ENCODE measurements around the gene MBD3L1.

Gene MBD3L1

GRCh38 chr19:8832132-8833021, at the start of gene MBD3L1, which contains the start of gene ZNF558:
Gene MBD3L1 (plus strand): TSS chr19:8832377. CDS start chr19:8842679, 10,302 bp downstream.
Gene ZNF558 (minus strand): TSS chr19:8832304. CDS start chr19:8822659, 9,645 bp downstream.
- peak; percentile 96 to 98 (median 98) for DNase-seq

DNA sequence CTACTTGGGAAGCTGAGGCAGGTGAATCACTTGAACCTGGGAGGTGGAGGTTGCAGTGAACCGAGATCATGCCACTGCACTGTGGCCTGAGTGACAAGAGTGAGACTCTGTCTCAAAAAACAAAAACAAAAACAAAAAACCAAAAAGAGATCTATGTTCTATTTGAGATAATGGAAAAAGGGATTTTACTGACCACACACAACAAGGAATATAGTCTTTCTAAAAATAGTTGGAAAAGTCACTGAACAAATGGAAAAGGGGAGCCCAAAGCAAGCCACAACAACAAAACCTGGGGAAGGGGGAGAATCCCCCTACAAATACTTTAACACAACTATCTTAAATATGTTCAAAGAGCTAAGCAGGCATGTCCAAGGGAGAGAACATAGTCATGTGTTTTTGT, 37.4 kb upstream of the MBD3L1 start:
- DNase-seq: no peak

DNA sequence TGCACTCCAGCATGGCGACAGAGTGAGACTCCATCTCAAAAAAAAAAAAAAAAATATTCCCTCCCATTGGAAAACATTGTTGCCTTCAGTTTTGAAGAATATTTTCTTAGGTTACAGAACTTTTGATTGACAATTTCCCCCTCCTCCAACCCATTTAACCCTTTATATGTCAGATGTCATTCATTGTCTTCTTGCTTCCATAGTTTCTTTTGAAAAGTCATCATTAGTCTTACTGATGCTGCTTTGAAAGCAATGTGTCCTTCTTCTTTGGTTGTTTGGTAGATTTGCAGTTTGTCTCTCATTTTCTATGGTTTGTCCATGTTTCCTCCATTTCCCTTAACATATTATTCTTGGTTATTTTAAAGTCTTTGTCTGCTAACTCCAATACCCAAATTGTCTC, 25.5 kb upstream of the MBD3L1 start:
- no peak for DNase-seq

DNA sequence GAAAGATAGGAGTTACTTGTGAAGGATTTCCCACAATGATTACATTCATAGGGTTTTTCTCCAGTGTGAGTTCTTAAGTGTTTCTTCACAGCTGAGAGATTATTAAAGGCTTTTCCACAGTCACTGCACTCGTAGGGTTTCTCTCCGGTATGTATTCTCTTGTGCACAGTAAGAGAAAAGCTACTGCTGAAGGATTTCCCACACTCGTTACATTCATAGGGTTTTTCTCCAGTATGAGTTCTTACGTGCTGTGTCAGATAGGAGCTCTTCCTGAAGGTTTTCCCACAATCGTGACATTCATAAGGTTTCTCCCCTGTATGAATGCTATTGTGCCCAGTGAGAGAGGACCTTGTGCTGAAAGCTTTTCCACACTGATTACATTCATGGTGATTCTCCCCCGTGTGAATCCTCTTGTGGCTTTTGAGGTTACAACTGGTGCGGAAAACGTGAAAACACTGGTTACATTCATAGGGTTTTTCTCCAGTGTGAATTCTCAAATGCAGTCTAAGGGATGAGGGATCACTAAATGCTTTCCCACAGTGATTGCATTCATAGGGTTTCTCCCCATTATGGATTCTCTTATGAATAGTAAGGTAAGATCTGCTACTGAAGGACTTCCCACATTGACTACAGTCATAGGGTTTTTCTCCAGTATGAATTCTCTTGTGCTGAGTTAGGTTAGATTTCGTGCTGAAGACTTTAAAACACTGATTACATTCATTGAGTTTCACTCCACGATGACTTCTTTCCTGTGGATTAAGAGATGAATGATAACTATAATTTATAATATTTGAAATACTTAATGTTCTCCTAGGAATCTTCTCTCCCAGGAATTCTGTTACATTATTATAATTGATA, 20.6 kb upstream of the MBD3L1 start:
- DNase-seq: peak in 1 of 3 donors; percentile 3

GRCh38 chr19:8814176-8814575, 18.0 kb upstream of the MBD3L1 start:
- DNase-seq: no peak

GRCh38 chr19:8815780-8816179, 16.4 kb upstream of the MBD3L1 start:
- DNase-seq: no peak

DNA sequence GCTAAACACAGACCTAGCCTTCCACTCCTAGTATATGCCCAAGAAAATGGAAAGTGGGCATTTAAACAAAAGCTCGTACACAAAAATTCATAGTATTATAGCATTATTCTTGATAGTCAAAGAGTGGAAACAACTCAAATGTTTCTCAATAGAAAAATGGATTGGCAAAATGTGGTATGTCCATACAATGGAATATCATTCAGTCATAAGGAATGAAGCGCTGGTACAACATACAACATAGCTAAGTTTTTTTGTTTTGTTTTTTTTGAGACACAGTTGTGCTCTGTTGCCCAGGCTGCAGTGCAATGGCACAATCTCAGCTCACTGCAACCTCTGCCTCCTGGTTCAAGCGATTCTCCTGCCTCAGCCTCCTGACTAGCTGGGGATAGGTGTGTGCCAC, 11.9 kb upstream of the MBD3L1 start:
- no peak for DNase-seq

GRCh38 chr19:8821748-8822241, 10.4 kb upstream of the MBD3L1 start:
- no peak for DNase-seq

- no peak for DNase-seq
Measured at GRCh38 chr19:8826371-8826770, 5.8 kb upstream of the MBD3L1 start.

GRCh38 chr19:8827277-8827676, 4.9 kb upstream of the MBD3L1 start:
- no peak for DNase-seq

DNA sequence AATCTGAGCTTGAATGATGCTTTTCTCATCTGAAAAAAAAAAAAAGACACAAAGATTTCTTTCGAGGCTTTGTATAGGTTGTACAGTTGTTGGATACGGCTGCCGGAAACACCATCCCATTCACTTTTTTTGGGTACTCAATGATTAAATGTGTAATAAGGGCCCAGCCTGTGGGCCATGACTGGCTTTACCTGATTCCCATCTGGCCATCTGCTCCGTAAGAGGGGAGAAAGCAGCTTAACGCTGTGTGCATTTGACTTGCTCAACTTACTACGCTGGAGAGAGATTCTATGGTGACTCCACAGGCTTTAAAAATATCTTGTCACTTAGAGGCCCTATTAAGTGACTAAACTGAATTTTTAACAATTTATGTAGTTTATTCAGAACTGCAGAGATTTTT, 804 bp upstream of the MBD3L1 start:
- peak in 1 of 3 donors; percentile 1 for DNase-seq

GRCh38 chr19:8831832-8832131, 395 bp upstream of the MBD3L1 start:
- DNase-seq: no peak

DNA sequence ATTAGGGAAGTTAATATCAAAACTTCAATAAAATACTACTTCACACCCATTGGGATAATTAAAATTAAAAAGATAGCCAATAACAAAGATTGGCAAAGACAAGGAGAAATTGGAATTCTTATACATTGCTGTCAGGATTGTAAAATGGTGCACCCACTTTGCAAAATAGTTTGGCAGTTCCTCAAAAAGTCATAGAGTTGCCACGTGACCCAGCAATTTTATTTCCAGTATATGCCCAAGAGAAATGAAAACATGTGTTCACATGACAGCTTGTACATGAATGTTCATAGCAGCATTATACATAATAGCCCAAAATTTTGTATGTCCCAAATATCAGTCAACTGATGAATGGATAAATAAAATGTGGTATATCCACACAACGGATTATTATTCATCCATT, 3.3 kb downstream of the MBD3L1 start:
- no peak for DNase-seq

DNA sequence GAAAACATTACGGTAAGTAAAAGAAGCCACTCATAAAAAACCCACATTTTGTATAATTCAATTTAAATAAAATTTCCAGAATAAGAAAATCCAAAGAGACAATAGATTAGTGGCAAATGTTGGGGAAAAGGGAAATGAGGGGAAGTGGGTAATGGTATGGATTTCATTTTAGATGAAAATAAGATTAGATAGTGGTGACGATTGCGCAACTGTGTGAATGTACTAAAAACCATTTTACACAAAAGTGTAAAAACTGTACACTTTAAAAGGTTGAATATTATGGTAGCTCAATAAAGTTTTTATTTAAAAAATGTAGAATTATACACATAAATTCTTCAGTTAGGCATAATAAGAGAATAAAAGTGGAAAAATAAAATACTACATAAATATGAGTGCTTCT, 3.7 kb downstream of the MBD3L1 start:
- peak in 1 of 3 donors; percentile 1 for DNase-seq

- DNase-seq: no peak
Measured at GRCh38 chr19:8840708-8841107, 8.5 kb downstream of the MBD3L1 start.

DNA sequence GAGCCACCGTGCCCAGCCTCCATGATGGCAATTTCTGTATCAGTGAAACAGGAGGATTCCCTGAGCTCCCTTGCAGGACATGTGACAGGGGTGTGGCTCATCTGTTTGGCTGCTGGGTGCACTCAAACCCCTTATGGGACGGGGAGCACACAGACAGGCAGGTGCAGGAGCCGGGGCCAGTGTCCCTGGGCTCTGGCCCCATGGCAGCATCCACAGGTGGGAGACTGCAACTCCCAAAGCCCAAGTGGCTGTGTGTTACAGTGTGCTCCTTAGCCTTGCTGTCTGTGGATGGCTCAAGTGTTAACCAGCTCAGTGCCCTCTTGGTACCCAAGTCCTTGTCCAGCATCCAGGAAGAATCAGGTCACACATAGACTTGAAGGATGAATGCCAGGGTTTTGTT, 14.6 kb downstream of the MBD3L1 start:
- DNase-seq: no peak

DNA sequence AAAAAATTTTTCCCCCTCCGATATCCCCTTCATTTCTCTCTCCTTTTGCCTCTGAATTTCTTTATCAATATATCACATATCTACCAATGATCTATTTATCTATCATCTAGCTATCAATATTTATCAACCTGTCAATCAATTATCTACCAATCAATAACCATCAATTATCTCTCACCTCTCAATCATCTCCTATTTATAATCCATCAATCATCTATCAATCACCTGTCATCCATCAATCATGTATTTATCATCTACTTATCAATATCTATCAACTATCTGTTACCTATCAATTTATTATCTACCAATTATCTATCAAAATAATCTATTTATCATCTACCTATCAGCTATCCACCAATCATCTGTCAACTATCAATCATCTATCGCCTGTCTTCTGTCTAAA, 17.1 kb downstream of the MBD3L1 start:
- no peak for DNase-seq

DNA sequence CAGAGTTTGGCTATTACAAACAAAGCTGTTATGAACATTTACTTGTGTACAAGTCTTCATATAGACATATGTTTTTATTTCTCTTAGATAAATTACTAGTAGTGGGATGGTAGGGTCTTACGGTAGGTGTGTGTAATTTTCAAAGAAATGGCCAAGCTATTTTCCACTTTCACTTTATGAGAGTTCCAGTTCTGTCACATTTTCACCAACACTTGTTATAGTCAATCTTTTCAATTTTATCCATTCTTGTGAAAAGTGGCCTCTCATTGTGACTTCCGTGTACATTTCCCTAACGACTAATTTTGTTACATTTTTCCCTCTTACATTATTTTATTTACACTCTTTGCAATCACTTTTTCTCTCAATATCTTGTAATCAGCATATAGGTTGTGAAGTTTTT, 18.3 kb downstream of the MBD3L1 start:
- no peak for DNase-seq

DNA sequence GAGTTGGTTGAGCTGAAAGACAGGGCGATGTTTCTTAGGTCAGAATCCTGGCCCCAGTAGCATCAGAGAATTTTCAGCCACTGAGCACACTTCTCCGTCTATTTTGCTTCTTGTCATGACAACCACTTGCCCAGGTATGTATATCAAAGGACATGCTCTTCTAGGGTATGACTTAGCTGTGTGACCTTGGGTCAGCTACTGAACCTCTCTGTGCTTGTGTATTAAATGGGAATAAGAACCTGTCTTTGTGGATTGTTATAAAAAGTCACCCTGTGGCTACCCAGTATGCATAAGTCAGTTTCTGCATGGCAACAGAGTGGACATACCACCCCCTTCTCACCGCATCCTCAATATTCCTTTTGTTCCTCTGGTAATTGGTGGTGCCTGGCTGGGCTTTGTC, 26.1 kb downstream of the MBD3L1 start:
- DNase-seq: no peak

DNA sequence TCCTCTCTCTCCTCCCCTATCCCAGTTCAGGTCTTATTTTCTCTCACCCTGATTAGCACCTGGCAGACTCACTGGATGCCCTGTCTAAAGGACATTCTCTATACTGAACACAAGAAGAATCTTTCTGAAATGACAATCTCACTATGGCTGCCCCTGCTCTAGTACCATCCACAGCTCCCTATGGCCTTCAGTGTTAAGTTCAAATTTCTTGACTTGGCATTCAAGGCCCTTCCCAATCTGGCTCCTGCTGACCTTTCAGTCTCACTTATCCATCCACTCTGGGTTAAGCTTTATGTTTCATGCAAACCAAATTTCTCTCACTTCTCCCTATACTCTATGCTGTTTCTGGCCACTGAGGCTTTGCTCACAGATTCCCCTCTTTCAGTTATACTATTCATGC, 34.2 kb downstream of the MBD3L1 start:
- DNase-seq: no peak

DNA sequence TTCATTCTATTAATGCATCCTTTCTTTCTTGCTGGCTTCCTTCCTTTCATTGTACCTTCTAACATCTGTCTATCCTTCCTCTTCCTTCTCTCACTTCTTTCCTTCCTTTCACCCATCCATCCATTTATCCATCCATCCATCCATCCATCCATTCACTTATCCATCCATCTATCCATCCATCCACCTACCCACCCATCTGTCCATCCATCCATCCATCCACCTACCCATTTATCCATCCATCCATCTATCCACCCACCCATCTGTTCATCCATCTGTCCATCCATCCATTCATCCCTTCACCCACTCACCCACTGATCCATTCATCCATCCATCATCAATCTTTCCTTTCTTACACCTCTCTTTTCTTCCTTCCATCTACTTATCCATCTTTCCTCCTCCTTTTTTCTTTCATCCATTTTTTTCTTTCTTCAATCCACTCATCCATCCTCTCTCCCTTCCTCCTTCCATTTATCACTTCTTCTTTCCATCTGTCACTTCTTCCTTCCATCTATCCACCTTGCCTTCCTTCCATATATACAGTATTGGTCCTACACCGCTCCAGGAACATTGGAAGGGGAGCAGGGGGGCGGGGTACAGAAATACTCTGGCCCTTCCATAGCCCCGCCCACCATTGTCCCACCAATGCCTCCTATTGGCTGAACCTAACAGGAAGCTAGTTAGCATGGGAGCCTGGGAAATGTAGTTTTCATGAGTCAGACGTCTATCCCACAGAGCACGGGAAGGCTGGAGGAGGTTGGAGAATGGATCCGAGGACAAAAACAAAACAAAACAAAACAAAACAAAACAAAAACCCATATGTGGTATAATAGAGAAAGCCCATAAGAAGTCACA, 45.9 kb downstream of the MBD3L1 start:
- DNase-seq: no peak

DNA sequence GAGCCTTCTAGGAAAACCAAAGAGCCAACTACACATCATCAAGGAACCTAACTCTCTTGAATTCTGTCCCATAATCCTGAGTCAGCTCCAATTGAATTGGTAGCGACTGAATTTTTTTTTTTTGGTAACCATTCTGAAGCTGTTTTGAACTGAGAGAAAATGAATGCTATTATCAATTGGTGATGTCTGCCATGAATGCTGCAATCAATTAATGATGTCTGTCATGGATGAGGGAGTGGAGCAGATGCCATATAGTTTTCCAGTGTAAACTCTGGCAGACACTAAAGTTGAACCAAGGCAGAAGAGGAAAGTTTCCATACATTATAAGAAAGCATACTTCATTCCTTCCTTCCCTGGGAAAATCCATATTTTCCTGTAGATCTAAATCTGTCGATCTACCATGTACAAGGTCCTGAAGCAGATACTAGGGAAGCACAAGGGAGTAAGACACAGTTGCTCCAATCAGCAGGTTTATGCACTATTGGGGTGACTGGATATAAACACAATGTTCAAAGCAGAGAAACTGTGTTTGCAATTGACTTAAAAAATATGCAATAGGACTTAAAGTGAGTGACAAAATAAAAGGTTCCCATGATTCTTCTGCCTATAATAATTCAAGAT, 48.8 kb downstream of the MBD3L1 start:
- DNase-seq: no peak
